Subcutaneous adipose tissue (tissue), 4 donors: Measurements from ENCODE around the gene CMSS1. TPM values are rescaled to one million over a fixed set of nuclear protein-coding genes. Genes with fewer than 3 reads are reported as not detected.

ENCODE experiments used
- total RNA-seq, 4 donors: library from RNA; depleted of rRNA; stranded (reverse); fragments of >200 nt; gene quantifications; one replicate each; pipeline ENCODE4 v1.1.0, GENCODE V29; 2016
- TF ChIP-seq, protein P1 (sequence below): fragments of 450-650 bp; IDR thresholded peaks from one replicate; pipeline ENCODE4 v1.5.1; 2016; ENCODE audit warnings: low read depth, mild to moderate bottlenecking, control low read depth, antibody characterized with exemption, moderate library complexity

CMSS1 gene
- total RNA-seq, 4 donors from 2014 or later, result 9.9 to 32.1 (median 19.1) TPM

- TF ChIP-seq, protein P1, sequence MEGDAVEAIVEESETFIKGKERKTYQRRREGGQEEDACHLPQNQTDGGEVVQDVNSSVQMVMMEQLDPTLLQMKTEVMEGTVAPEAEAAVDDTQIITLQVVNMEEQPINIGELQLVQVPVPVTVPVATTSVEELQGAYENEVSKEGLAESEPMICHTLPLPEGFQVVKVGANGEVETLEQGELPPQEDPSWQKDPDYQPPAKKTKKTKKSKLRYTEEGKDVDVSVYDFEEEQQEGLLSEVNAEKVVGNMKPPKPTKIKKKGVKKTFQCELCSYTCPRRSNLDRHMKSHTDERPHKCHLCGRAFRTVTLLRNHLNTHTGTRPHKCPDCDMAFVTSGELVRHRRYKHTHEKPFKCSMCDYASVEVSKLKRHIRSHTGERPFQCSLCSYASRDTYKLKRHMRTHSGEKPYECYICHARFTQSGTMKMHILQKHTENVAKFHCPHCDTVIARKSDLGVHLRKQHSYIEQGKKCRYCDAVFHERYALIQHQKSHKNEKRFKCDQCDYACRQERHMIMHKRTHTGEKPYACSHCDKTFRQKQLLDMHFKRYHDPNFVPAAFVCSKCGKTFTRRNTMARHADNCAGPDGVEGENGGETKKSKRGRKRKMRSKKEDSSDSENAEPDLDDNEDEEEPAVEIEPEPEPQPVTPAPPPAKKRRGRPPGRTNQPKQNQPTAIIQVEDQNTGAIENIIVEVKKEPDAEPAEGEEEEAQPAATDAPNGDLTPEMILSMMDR, result no peak
These were observed 20.1 kb downstream of the CMSS1 start for GRCh38 chr3:99837715-99838114.

DNA sequence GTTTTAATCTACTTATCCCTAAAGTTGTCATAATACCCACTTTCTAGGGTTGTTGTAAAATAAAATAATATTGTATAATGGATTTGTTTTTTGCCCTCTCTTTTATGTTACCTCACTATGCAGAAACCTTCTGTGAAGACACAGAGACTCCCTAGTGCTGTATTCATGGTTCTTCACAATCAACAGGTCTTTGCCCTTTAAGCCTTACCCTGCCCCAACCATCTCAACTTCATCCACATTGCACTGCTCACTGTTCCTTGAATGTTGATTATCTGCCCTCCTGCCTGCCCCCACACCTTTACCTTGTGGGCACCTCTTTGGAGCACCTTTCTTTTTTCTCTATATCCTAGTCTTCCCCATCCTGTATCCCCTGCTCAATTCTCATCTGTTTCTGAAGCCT, 21.1 kb downstream of the CMSS1 start:
- TF ChIP-seq, protein P1, result no peak

GRCh38 chr3:99839613-99840012, 22.0 kb downstream of the CMSS1 start:
- TF ChIP-seq, protein P1, result no peak

DNA sequence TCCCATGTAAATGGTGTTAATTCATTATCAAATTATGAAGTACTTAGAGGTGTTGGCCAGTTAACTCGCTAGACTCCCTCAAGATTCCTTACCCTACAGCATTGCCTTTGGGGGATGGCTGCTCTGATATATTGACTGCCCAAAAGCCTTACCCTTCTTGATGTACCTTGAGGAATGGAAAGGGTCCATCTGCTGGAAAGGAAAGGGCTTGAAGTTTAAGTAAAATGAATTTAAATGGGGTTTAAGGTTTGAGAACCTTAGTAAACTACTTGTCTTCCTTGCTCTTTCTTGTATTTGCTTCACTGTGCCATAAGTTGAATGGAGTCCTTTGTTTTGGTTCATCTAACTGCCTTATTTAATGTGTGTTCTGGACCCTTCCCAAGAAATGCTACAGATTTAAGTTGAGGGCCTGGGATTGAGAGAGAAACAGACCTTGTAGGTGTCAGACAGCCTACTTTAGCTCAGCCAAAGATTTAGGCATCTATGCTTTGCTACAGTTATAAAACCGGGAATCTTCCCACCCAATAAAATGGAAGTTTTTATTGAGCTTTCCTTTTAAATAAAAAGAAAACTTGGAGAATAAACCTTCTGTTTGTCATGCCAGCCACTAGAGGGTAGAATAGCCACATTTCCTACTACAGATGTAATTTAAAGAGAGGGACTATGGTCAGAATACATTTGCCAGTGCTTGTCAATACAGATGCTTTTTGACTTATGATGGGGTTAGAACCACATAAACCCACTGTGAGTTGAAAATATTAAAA, 25.3 kb downstream of the CMSS1 start:
- TF ChIP-seq, protein P1, result no peak

DNA sequence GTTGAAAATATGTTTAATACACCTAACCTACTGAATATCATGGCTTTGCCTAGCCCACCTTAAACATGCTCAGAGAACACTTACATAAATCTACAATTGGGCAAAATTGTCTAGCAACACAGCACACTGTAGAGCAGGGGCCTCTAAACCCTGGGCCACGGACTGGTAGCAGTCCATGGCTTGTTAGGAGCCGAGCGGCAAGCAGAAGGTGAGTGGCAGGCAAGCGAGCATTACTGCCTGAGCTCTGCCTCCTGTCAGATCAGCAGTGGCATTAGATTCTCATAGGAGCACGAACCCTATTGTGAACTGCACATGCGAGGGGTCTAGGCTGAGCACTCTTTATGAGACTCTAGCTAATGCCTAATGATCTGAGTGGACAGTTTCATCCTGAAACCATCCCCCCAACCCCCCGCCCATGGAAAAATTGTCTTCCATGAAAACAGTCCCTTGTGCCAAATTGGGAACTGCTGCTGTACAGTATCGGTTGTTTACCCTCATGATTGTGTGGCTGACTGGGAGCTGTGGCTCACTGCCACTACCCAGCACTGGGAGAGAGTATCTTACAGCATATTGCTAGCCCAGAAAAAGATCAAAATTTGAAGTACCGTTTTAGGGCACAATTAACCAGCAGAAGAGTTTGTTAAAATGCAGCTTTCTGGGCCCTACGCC, 26.1 kb downstream of the CMSS1 start:
- TF ChIP-seq, protein P1, result no peak

DNA sequence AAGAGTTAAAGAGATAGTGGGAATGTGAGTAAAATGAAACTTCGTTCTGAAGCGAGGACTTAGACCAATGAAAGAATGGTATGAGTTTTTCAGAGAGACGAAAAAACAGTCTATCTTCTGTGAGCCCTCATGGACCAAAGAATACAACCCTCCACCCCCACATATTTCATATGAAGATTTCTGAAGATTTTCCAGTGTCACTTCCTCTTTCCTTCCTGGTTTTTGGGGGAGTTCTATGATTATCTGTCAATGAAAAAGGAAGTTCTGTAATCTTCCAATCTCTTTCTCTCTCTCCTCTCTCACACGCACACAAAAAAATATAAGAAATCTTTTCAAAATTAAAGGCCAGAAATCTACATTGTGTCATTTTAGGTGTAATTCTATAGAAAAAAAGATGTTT, 27.7 kb downstream of the CMSS1 start:
- TF ChIP-seq, protein P1, result no peak

DNA sequence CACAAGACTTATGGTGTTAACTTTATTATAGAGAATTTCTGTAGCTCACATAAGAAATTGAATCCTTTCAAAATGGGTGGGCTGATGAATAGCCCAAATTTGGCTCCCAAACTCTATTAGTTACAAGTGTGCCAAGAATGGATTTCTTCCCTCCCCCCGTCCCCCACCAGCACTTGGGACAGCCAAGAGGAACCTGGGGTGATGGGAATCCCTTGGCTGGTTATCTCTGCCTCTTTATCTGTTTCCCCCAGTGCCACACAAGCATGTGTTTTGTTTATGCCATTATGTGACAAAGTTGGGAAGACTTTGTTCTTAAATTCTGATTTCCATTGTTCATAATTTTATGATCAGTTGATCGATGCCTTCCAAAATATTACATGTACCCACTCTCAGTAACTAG, 28.3 kb downstream of the CMSS1 start:
- TF ChIP-seq, protein P1, result no peak
